HG02798 (cell line): ENCODE results near the gene B9D2.
"Not testable (repeated sequence)": the region's sequence is repeated elsewhere in the genome, so short reads cannot be mapped to it uniquely, and the experiment has no call there.

Experiments
- ATAC-seq: cut with Tn5 transposase; IDR thresholded peaks from one replicate; pipeline ENCODE4 v1.9.1; 2021; ENCODE audit warnings: mild to moderate bottlenecking; ENCODE audit not compliant: unreplicated experiment, poor library complexity

The B9D2 gene

GRCh38 chr19:41392775-41393174 lies 28.8 kb upstream of the B9D2 start:
- no peak for ATAC-seq

DNA sequence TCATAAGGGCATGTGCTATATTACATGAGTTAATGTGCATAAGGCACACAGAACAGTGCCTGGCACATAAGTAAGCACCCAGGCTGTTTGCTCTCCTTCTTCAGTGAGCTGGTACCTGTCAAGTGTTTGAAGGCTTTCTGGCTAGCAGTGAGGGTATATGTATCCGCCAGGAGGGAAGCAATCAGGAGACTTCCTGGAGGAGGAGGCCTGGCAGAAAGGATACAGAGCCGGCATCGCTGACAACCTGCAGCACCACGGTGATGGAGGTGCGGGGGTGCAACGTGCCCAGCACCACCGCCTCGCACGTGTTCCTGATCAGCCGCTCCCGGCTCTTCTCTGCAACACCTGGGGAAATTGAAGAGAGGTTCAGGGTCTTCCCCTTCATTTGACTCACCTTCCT lies 27.7 kb upstream of the B9D2 start:
- no peak for ATAC-seq

- ATAC-seq: no peak
These were observed 22.5 kb upstream of the B9D2 start for GRCh38 chr19:41386442-41386841.

DNA sequence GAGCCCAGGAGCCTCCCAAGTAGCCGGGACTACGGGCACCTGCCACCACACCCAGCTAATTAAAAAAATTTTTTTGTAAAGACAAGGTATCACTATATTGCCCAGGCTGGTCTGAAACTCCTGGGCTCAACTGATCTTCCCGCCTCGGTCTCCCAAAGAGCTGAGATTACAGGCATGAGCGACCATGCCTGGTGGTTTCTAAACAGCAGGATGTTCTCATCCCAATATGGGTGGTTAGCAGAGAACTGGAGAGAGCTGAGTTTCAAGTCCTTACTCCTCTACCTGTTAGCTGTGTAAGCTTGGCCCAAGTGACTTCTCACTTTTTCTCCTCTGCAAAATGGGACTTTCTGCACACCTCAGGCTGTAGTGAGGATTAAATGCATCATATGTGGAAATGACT lies 20.4 kb upstream of the B9D2 start:
- ATAC-seq: no peak

DNA sequence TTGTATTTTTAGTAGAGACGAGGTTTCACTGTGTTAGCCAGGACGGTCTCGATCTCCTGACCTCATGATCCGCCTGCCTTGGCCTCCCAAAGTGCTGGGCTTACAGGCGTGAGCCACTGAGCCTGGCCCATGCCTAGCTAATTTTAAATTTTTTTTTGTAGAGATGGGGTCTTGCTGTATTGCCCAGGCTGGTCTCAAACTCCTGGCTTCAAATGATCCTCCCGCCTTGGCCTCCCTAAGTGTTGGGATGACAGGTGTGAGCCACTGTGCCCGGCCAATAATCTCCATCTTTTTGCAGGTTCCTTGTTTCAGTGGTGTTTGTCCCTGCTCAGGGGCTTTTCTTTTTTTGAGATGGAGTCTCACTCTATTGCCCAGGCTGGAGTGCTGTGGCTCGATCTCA lies 17.6 kb upstream of the B9D2 start:
- not testable (repeated sequence) for ATAC-seq

- peak; percentile 50 for ATAC-seq
These were observed 14.2 kb upstream of the B9D2 start for GRCh38 chr19:41377977-41378709.

DNA sequence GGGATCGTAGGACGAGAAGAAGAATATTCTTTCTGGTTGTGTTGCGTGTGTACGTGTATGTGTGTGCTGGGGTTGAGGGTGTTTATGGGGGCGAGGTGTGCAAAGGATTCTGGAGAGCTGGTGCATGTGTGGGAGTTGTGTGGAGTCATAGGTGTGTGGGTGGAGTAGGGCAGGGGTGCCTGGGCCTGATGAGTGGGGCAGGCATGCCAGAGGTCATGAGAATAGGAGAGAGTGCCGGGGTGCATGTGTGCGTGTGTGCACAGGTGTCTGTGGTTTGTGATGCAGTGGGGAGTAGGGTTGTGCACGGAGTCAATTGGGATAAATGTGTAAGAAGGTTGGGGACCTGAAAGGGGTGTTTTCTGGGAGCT lies 13.0 kb upstream of the B9D2 start:
- no peak for ATAC-seq

DNA sequence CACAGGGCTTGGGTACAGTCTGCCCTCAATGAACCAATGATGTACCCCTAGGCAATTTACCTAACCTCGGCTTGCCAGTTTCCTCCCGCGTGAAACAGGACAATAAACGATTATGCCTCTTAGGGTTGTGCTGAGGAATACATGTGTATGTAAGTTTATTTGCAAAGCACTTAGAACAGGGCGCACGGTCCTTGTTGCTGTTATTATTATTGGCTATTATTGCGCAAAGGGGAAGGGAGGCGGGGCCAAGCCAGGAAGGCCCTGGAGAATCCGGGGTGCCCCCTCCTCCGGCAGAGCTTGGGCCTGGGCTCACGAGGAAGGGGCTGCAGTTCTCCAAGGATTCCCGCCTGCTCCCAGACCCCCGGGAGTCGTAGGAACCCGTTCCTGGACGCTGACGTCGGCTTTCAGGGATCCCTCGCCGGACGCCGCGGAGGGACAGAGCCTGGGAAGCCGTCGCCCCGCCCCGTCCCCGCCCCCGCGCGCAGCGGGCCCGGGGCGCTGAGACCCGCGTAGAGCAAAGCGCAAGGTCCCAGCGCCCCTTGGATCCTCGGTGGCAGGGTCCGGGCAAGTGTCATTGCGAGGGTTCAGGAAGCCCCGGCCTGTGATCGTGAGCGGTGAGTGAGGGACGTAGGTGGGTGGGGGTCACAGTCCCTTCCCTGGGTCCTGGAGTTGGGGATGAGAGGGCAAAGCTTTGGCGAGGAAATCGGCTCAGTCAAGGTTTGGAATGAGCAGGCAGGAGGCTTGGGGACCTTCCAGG lies 12.5 kb upstream of the B9D2 start, which contains the start of gene TMEM91:
TMEM91 (plus strand) TSS at position 293 of the 757 bp plus-strand sequence. CDS start 1,777 bp downstream, outside the sequence.
- ATAC-seq: no peak

GRCh38 chr19:41373993-41374392 lies 10.0 kb upstream of the B9D2 start:
- no peak for ATAC-seq

DNA sequence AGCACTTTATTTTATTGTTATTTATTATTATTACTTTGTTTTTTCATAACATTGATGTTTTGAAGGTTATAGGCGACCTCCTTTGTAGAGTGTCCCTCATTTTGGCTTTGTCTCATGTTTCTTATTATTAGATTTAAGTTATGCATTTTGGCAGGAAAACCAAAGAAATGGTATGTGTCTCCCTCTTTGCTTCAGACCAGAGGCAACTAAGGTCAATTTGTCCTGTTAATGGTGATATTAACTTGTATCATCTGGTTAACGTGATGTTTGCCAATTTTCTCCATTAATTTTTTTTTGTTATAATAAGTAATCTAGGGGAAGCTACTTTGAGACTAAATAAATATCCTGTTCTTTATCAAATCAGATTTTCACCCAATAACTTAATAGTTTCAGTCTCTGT lies 8.6 kb upstream of the B9D2 start:
- ATAC-seq: no peak

DNA sequence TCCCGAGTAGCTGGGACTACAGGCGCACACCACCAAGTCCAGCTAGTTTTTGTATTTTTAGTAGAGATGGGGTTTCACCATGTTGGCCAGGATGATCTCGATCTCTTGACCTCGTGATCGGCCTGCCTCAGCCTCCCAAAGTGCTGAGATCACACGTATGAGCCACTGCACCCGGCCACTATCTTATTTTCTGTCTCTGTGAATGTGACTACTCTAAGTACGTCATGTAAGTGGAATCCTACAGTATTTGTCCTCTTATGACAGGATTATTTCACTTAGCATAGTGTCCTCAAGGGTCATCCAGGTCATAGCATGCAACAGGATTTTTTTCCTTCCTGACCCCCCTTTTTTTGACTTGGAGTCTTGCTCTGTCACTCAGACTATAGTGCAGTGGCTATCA lies 7.6 kb upstream of the B9D2 start:
- no peak for ATAC-seq

- ATAC-seq: not testable (repeated sequence)
These were observed 7.2 kb upstream of the B9D2 start for GRCh38 chr19:41371119-41371518.

DNA sequence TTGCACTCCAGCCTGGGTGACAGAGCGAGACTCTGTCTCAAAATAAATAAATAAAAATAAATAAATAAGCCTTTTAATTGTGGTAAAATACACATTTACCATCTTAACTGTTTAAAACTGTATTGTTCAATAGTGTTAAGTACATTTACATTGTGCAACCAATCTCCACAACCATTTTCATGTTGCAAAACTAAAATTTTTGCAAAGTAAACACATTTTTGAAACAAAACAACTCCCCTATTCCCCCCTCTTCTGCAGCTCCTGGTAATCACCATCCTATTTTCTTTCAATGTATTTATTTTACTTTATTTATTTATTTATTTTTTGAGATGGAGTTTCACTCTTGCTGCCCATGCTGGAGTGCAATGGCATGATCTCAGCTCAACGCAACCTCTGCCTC lies 5.8 kb upstream of the B9D2 start:
- ATAC-seq: no peak

GRCh38 chr19:41367848-41368301 lies 3.9 kb upstream of the B9D2 start:
- no peak for ATAC-seq

- no peak for ATAC-seq
These were observed 2.1 kb upstream of the B9D2 start for GRCh38 chr19:41366089-41366488.

GRCh38 chr19:41364524-41365391 lies 809 bp upstream of the B9D2 start:
- no peak for ATAC-seq

DNA sequence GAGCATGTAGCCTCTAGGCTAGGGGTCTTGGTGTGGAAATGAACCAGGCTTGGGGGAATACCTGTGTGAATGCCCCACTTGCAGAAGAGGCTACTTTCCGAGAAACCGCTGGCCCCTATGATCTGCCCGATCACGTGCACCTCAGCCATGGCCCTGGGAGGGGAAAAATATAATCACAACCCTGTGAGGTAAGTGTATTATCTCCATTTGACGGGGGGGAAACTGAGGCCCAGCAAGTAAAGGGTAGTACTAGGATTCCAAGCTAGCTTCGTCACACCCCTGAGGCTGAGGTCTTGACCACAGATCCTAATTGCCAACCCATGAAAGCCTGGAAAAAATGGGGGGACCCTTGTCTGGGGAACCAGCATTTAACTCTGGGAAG lies 587 bp downstream of the B9D2 start:
- ATAC-seq: no peak

DNA sequence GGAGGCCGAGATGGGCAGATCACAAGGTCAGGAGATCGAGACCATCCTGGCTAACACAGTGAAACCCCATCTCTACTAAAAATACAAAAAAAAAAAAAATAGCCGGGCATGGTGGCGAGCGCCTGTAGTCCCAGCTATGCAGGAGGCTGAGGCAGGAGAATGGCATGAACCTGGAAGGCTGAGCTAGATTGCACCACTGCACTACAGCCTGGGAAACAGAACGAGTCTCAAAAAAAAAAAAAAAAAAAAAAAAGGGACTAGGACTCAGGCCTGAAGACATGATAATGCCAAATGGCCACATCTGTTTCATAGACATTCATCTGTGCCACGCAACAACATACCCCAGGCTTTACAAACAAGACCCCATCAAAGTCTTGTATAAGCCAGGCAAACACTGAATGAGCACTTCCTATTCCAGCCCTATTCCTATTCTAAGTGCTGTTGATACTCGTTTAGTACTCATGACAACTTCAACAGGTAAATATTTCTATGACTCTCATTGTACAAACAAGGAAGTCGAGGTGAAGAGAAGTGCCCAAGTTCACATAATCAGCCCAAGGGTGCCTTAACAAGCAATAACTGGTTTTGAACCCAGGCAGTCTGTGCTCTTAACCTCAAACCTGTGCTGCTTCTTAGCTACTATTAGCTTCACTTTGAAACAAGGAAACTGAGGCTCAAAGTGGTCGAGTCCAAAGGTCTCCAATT lies 1.7 kb downstream of the B9D2 start:
- no peak for ATAC-seq

GRCh38 chr19:41359741-41360140 lies 4.2 kb downstream of the B9D2 start:
- no peak for ATAC-seq

GRCh38 chr19:41357746-41358145 lies 6.2 kb downstream of the B9D2 start:
- ATAC-seq: no peak
